Liver (tissue), 9 donors: Measurements from ENCODE around the gene EPGN. TPM values are rescaled to one million over a fixed set of nuclear protein-coding genes. Genes with fewer than 3 reads are reported as not detected.

Experiments
- DNase-seq: peaks from one replicate; pipeline ENCODE4 v3.0.0-alpha.2; 2017; ENCODE audit warnings: low spot score
- H3K27ac ChIP-seq, 2 donors: one replicate each; pipeline ENCODE4 v1.7.0; 2013; ENCODE audit warnings: inconsistent platforms in 2 of 2, low read length in 2 of 2, control low read depth in 1 of 2, low read depth in 1 of 2, mild to moderate bottlenecking in 1 of 2
- H3K27me3 ChIP-seq, 4 donors: one replicate each; pipeline versions ENCODE4 v1.6.1 to v1.7.0; 2013; ENCODE audit warnings: low read length in 3 of 4, inconsistent platforms in 1 of 4, mild to moderate bottlenecking in 1 of 4, moderate library complexity in 1 of 4; ENCODE audit not compliant: control insufficient read depth in 4 of 4, insufficient read depth in 4 of 4
- H3K36me3 ChIP-seq, 4 donors: one replicate each; pipeline versions ENCODE4 v1.6.1 to v1.7.0; 2013; ENCODE audit warnings: low read length in 3 of 4, mild to moderate bottlenecking in 3 of 4, low read depth in 1 of 4, moderate library complexity in 1 of 4; ENCODE audit not compliant: control insufficient read depth in 4 of 4, insufficient read depth in 3 of 4
- H3K4me1 ChIP-seq, 4 donors: one replicate each; pipeline versions ENCODE4 v1.6.1 to v1.7.0; 2013; ENCODE audit warnings: low read length in 3 of 4, mild to moderate bottlenecking in 3 of 4, moderate library complexity in 1 of 4; ENCODE audit not compliant: control insufficient read depth in 4 of 4, insufficient read depth in 4 of 4
- H3K4me3 ChIP-seq, 3 donors: one replicate each; pipeline versions ENCODE4 v1.6.1 to v1.7.0; 2013; ENCODE audit warnings: low read length in 3 of 3, control low read depth in 1 of 3, low read depth in 1 of 3, mild to moderate bottlenecking in 1 of 3
- H3K9ac ChIP-seq, 2 donors: one replicate each; pipeline ENCODE4 v1.7.0; 2013; ENCODE audit warnings: low read length in 2 of 2, mild to moderate bottlenecking in 2 of 2, moderate library complexity in 2 of 2, control low read depth in 1 of 2, low read depth in 1 of 2
- H3K9me3 ChIP-seq, 4 donors: one replicate each; pipeline versions ENCODE4 v1.6.1 to v1.7.0; 2013; ENCODE audit warnings: low read length in 3 of 4; ENCODE audit not compliant: control insufficient read depth in 4 of 4
- EGR1 ChIP-seq, 2 donors: IDR thresholded peaks; 2 replicates each; pipeline ENCODE4 v1.6.1; 2016 to 2018; ENCODE audit warnings: antibody characterized with exemption in 2 of 2, low read depth in 2 of 2
- FOXA1 ChIP-seq: IDR thresholded peaks from 2 replicates; pipeline ENCODE4 v1.6.1; 2016; ENCODE audit warnings: antibody characterized with exemption
- FOXA2 ChIP-seq: IDR thresholded peaks from 2 replicates; pipeline ENCODE4 v1.6.1; 2016; ENCODE audit warnings: antibody characterized with exemption
- GABPA ChIP-seq, 2 donors: IDR thresholded peaks in 1 of 2; conservative IDR thresholded peaks in 1 of 2; 2 replicates each; pipeline ENCODE4 v1.6.1; 2016; ENCODE audit warnings: antibody characterized with exemption in 2 of 2, mild to moderate bottlenecking in 1 of 2, moderate library complexity in 1 of 2
- HNF4A ChIP-seq, 2 donors: conservative IDR thresholded peaks; 2 replicates each; pipeline ENCODE4 v1.6.1; 2016; ENCODE audit warnings: antibody characterized with exemption in 2 of 2, mild to moderate bottlenecking in 2 of 2
- HNF4G ChIP-seq: IDR thresholded peaks from 2 replicates; pipeline ENCODE4 v1.6.1; 2016; ENCODE audit warnings: antibody characterized with exemption
- JUND ChIP-seq, 2 donors: IDR thresholded peaks; 2 replicates each; pipeline ENCODE4 v1.6.1; 2016; ENCODE audit warnings: antibody characterized with exemption in 2 of 2
- NR2F2 ChIP-seq: IDR thresholded peaks from 2 replicates; pipeline ENCODE4 v1.6.1; 2016; ENCODE audit warnings: antibody characterized with exemption
- RAD21 ChIP-seq, 2 donors: IDR thresholded peaks; 2 replicates each; pipeline ENCODE4 v1.6.1; 2016; ENCODE audit warnings: antibody characterized with exemption in 2 of 2, mild to moderate bottlenecking in 2 of 2
- RXRA ChIP-seq, 2 donors: IDR thresholded peaks; 2 replicates each; pipeline ENCODE4 v1.6.1; 2017 to 2018; ENCODE audit warnings: antibody characterized with exemption in 2 of 2, mild to moderate bottlenecking in 1 of 2
- SP1 ChIP-seq: IDR thresholded peaks from 2 replicates; pipeline ENCODE4 v1.6.1; 2018; ENCODE audit warnings: antibody characterized with exemption, mild to moderate bottlenecking
- TAF1 ChIP-seq: conservative IDR thresholded peaks from 2 replicates; pipeline ENCODE4 v1.6.1; 2016; ENCODE audit warnings: antibody characterized with exemption, mild to moderate bottlenecking
- YY1 ChIP-seq: IDR thresholded peaks from 2 replicates; pipeline ENCODE4 v1.6.1; 2016; ENCODE audit warnings: antibody characterized with exemption, mild to moderate bottlenecking
- WGBS: extraction: QIAGEN DNeasy Blood & Tissue Kit; methylation state at CpG from one replicate; pipeline ENCODE4 v1.1.7; 2013; 5-methylcytosine and 5-hydroxymethylcytosine counted together
- polyA plus RNA-seq, 2 donors: library from polyadenylated mRNA; stranded (reverse) in 1 of 2; unstranded in 1 of 2; fragments of 200-250 nt in 1 of 2; fragments of >200 nt in 1 of 2; fragmentation: Nextera tagmentation in 1 of 2; extraction: Ambion mirVana in 1 of 2; gene quantifications; one replicate each; pipeline versions ENCODE4 v1.2.1 to v1.2.3, GENCODE V29; 2013 to 2015
- total RNA-seq, 2 donors: library from RNA; depleted of rRNA; stranded (reverse); fragments of >200 nt; gene quantifications; one replicate each; pipeline ENCODE4 v1.2.3, GENCODE V29; 2014
- TF ChIP-seq, protein P1 (sequence below): IDR thresholded peaks from 2 replicates; pipeline ENCODE4 v1.6.1; 2016; ENCODE audit warnings: antibody characterized with exemption
- TF ChIP-seq, protein P2 (sequence below): fragments of 150-350 bp; IDR thresholded peaks from 2 replicates; pipeline ENCODE4 v1.5.1; 2017; ENCODE audit warnings: improper control_type of control experiment, low read depth, low read length; ENCODE audit not compliant: missing input control
- TF ChIP-seq, protein P3 (sequence below): IDR thresholded peaks from 2 replicates; pipeline ENCODE4 v1.6.1; 2016; ENCODE audit warnings: antibody characterized with exemption
- TF ChIP-seq, protein P4 (sequence below): IDR thresholded peaks from 2 replicates; pipeline ENCODE4 v1.6.1; 2016; ENCODE audit warnings: antibody characterized with exemption, mild to moderate bottlenecking
- TF ChIP-seq, protein P5 (sequence below): IDR thresholded peaks from 2 replicates; pipeline ENCODE4 v1.6.1; 2016; ENCODE audit warnings: antibody characterized with exemption
- donor health status: healthy.
- donor health status: healthy.
- donor health status: healthy.
- donor health status: healthy.
- donor health status: healthy.

The EPGN gene
- total and polyA plus RNA-seq, 4 donors = 0.09 to 0.75 TPM; not detected in 2

GRCh38 chr4:74279716-74280115, 28.6 kb upstream of the EPGN start:
- Histone ChIP-seq H3K9me3 (no peaks in the 10 kb centered on the region), H3K4me1 (no peaks in the 10 kb centered on the region), H3K27me3 (no peaks in the 10 kb centered on the region), H3K9ac (no peak overlapping the region), H3K27ac (no peak overlapping the region), H3K4me3 (no peak overlapping the region), H3K36me3 (peaks cover 0 to 3% (median under 1%) of the 10 kb centered on the region in 4 donors)
- WGBS = 93% methylated on average over 3 of the region's 3 CpGs
- TF ChIP-seq HNF4A (conservative IDR thresholded peaks at IDR 0.05) = no peak
- no peak for TF ChIP-seq RAD21 (IDR thresholded peaks at IDR 0.05)
- no peak for TF ChIP-seq EGR1 (IDR thresholded peaks at IDR 0.05; ENCODE audit: low read depth in 2 of 2)
- TF ChIP-seq, protein P1, sequence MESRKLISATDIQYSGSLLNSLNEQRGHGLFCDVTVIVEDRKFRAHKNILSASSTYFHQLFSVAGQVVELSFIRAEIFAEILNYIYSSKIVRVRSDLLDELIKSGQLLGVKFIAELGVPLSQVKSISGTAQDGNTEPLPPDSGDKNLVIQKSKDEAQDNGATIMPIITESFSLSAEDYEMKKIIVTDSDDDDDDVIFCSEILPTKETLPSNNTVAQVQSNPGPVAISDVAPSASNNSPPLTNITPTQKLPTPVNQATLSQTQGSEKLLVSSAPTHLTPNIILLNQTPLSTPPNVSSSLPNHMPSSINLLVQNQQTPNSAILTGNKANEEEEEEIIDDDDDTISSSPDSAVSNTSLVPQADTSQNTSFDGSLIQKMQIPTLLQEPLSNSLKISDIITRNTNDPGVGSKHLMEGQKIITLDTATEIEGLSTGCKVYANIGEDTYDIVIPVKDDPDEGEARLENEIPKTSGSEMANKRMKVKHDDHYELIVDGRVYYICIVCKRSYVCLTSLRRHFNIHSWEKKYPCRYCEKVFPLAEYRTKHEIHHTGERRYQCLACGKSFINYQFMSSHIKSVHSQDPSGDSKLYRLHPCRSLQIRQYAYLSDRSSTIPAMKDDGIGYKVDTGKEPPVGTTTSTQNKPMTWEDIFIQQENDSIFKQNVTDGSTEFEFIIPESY = no peak
- TF ChIP-seq, protein P2, sequence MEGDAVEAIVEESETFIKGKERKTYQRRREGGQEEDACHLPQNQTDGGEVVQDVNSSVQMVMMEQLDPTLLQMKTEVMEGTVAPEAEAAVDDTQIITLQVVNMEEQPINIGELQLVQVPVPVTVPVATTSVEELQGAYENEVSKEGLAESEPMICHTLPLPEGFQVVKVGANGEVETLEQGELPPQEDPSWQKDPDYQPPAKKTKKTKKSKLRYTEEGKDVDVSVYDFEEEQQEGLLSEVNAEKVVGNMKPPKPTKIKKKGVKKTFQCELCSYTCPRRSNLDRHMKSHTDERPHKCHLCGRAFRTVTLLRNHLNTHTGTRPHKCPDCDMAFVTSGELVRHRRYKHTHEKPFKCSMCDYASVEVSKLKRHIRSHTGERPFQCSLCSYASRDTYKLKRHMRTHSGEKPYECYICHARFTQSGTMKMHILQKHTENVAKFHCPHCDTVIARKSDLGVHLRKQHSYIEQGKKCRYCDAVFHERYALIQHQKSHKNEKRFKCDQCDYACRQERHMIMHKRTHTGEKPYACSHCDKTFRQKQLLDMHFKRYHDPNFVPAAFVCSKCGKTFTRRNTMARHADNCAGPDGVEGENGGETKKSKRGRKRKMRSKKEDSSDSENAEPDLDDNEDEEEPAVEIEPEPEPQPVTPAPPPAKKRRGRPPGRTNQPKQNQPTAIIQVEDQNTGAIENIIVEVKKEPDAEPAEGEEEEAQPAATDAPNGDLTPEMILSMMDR = no peak
- TF ChIP-seq JUND (IDR thresholded peaks at IDR 0.05) = no peak
- no peak for TF ChIP-seq GABPA (IDR thresholded peaks at IDR 0.05 in 1 of 2, conservative IDR thresholded peaks at IDR 0.05 in 1 of 2)
- TF ChIP-seq SP1 = no peak
- TF ChIP-seq YY1 = no peak
- TF ChIP-seq, protein P3, sequence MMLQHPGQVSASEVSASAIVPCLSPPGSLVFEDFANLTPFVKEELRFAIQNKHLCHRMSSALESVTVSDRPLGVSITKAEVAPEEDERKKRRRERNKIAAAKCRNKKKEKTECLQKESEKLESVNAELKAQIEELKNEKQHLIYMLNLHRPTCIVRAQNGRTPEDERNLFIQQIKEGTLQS = no peak
- TF ChIP-seq, protein P4, sequence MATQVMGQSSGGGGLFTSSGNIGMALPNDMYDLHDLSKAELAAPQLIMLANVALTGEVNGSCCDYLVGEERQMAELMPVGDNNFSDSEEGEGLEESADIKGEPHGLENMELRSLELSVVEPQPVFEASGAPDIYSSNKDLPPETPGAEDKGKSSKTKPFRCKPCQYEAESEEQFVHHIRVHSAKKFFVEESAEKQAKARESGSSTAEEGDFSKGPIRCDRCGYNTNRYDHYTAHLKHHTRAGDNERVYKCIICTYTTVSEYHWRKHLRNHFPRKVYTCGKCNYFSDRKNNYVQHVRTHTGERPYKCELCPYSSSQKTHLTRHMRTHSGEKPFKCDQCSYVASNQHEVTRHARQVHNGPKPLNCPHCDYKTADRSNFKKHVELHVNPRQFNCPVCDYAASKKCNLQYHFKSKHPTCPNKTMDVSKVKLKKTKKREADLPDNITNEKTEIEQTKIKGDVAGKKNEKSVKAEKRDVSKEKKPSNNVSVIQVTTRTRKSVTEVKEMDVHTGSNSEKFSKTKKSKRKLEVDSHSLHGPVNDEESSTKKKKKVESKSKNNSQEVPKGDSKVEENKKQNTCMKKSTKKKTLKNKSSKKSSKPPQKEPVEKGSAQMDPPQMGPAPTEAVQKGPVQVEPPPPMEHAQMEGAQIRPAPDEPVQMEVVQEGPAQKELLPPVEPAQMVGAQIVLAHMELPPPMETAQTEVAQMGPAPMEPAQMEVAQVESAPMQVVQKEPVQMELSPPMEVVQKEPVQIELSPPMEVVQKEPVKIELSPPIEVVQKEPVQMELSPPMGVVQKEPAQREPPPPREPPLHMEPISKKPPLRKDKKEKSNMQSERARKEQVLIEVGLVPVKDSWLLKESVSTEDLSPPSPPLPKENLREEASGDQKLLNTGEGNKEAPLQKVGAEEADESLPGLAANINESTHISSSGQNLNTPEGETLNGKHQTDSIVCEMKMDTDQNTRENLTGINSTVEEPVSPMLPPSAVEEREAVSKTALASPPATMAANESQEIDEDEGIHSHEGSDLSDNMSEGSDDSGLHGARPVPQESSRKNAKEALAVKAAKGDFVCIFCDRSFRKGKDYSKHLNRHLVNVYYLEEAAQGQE = no peak
- TF ChIP-seq RXRA (IDR thresholded peaks at IDR 0.05) = no peak
- TF ChIP-seq HNF4G = no peak
- TF ChIP-seq, protein P5, sequence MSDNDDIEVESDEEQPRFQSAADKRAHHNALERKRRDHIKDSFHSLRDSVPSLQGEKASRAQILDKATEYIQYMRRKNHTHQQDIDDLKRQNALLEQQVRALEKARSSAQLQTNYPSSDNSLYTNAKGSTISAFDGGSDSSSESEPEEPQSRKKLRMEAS = no peak
- TF ChIP-seq TAF1 = no peak
- no peak for TF ChIP-seq FOXA2
- no peak for TF ChIP-seq FOXA1
- no peak for TF ChIP-seq NR2F2
- DNase-seq = no peak
